DMS 273 (cell line): ENCODE results near the gene RGS7.

ENCODE experiments used
- DNase-seq: peaks from one replicate; lab custom pipeline; 2025; ENCODE audit not compliant: unreplicated experiment; lab: John Stamatoyannopoulos, UW

RGS7 gene

GRCh38 chr1:240854367-240854766, 502.6 kb downstream of the RGS7 start:
- DNase-seq: no peak

GRCh38 chr1:240847325-240847724, 509.7 kb downstream of the RGS7 start:
- DNase-seq: no peak

GRCh38 chr1:240844486-240844885, 512.5 kb downstream of the RGS7 start:
- DNase-seq: no peak

- no peak for DNase-seq
Measured at GRCh38 chr1:240843798-240844197, 513.2 kb downstream of the RGS7 start.

- no peak for DNase-seq
Measured at GRCh38 chr1:240836271-240836670, 520.7 kb downstream of the RGS7 start.

GRCh38 chr1:240835291-240835690, 521.7 kb downstream of the RGS7 start:
- no peak for DNase-seq

GRCh38 chr1:240833075-240833474, 523.9 kb downstream of the RGS7 start:
- DNase-seq: no peak

GRCh38 chr1:240831922-240832321, 525.1 kb downstream of the RGS7 start:
- peak; percentile 2 for DNase-seq

- no peak for DNase-seq
Measured at GRCh38 chr1:240831191-240831631, 525.8 kb downstream of the RGS7 start.

- no peak for DNase-seq
Measured at GRCh38 chr1:240829487-240829886, 527.5 kb downstream of the RGS7 start.

- DNase-seq: no peak
Measured at GRCh38 chr1:240827786-240828185, 529.2 kb downstream of the RGS7 start.

- DNase-seq: no peak
Measured at GRCh38 chr1:240824238-240824637, 532.8 kb downstream of the RGS7 start.

- DNase-seq: no peak
Measured at GRCh38 chr1:240823357-240823756, 533.6 kb downstream of the RGS7 start.

- no peak for DNase-seq
Measured at GRCh38 chr1:240821925-240822324, 535.1 kb downstream of the RGS7 start.

- DNase-seq: no peak
Measured at GRCh38 chr1:240820816-240821215, 536.2 kb downstream of the RGS7 start.

- no peak for DNase-seq
Measured at GRCh38 chr1:240816472-240816871, 540.5 kb downstream of the RGS7 start.

- DNase-seq: no peak
Measured at GRCh38 chr1:240813720-240814119, 543.3 kb downstream of the RGS7 start.

- DNase-seq: no peak
Measured at GRCh38 chr1:240811256-240811655, 545.7 kb downstream of the RGS7 start.

- DNase-seq: no peak
Measured at GRCh38 chr1:240808381-240808780, 548.6 kb downstream of the RGS7 start.

- no peak for DNase-seq
Measured at GRCh38 chr1:240806200-240806745, 550.7 kb downstream of the RGS7 start.

GRCh38 chr1:240804475-240804874, 552.5 kb downstream of the RGS7 start:
- no peak for DNase-seq

- DNase-seq: no peak
Measured at GRCh38 chr1:240803151-240803550, 553.9 kb downstream of the RGS7 start.

GRCh38 chr1:240802271-240802670, 554.7 kb downstream of the RGS7 start:
- DNase-seq: no peak

GRCh38 chr1:240801442-240801841, 555.6 kb downstream of the RGS7 start:
- no peak for DNase-seq
